Ureter (tissue), 1 donor: ENCODE data around the gene SNRPB. TPM values are rescaled to one million over a fixed set of nuclear protein-coding genes. Genes with fewer than 3 reads are reported as not detected.
"Not testable (repeated sequence)": the region's sequence is repeated elsewhere in the genome, so short reads cannot be mapped to it uniquely, and the experiment has no call there.

Experiments used
- DNase-seq: peaks from one replicate; pipeline ENCODE4 v3.0.0-alpha.2; 2020; ENCODE audit warnings: low spot score
- total RNA-seq: library from RNA; stranded (reverse); gene quantifications from one replicate; pipeline ENCODE4 v1.2.4, GENCODE V29; 2023
- donor health status: DM: yes; HTN: yes; CAD: no.

SNRPB gene
- 130 TPM for total RNA-seq

DNA sequence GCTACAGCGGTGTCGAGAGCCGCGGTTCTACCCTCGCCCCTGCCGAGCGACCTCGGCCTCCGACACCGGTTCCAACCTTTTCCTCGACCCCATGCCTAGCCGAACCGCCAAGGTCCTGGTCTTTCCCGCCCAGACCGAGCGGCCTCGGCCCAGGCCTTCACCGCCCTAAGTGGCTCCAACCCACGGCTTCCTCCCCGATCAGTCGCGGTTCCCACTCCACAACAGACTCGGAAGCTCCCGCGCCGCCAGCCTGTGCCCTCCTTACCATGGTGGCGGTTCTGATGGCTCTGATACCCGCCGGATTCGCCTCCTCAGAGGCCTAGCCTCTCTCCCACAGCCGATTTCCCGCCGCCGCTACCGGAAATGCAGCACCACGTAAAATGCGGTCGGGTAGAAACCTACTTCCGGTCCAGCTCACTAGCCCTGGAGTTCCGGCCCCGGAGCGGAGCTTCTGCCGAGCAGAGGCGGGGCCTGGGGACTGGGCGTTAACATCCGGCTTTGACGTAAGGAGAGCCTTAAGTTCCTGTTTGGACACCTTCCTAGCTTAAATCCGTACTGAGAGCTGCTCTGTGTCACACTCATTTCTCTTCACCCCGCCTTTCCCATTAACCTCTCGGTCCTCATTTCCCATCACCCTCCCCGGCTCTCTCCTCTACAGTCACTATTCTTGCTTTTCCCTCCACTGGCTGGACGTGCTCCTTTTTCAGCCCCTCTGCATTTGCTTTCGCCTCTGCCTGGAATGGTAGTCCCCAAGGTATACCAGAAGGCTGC is at the start of gene SNRPB:
TSS of gene SNRPB (minus strand) at position 367 of the 771 bp plus-strand sequence. CDS start at position 268, 99 bp downstream.
- peak; percentile 98 for DNase-seq

GRCh38 chr20:2519115-2519809 is 48.7 kb upstream of the SNRPB start:
- no peak for DNase-seq

- DNase-seq, result no peak
Observed at GRCh38 chr20:2518558-2518957, 48.0 kb upstream of the SNRPB start.

GRCh38 chr20:2518096-2518495 is 47.5 kb upstream of the SNRPB start:
- DNase-seq, result no peak

DNA sequence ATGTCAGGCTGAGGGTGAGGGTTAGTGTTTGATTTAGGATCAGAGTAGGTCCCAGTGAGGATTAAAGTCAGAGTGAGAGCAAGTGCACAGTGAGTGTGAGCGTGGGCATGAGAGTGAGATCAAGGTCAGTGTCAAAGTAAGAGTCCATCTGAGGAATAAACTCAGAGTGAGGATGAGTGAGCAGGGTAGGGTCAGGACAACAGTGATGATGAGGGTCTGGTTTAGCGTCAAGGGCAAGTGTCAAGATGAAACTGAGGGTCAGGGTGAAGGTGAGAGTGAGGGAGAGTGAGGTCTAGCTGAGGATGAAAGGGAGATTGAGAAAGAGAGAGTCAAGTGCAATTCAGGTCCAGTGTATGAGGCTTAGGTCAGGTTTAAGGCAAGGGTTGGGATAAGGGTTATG is 45.8 kb upstream of the SNRPB start:
- no peak for DNase-seq

DNA sequence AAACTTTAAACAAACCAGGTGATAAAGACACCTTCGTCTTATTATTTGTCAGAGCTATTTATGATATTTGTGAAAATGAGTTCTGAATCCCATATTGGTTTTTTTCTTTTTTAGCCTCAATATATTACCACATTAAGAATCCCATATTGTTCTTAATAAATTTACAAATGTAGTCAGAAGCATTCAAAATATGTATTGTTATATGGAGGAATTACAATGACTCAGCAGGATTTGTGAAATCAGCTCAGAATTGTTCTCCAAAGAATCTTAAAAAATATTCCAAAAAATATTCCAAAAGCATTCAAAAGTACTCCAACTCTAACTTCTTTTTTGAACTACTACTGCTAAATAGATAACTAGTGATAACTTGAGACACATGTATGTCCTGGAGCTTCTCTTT is 44.6 kb upstream of the SNRPB start:
- no peak for DNase-seq

DNA sequence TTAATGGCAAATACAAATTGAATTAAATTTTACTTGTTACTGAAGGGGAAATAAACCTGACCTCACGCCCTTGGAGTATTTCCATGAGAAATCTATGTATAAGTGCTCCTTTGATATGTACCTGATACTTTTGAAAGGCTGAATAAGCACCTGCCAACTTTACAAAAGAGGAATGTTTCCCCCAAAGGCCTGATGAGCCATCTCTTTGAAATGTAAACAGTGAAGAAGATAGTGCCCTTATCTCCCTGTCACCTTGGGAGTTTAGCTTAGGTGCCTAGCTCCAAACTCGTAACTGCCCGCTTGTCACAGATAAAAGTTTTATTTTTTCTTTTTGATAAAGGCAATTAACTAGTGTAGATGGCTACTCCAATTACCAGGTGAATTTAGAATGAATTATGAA is 39.2 kb upstream of the SNRPB start:
- DNase-seq, result no peak

- no peak for DNase-seq
Observed at GRCh38 chr20:2509468-2509781, 38.8 kb upstream of the SNRPB start.

DNA sequence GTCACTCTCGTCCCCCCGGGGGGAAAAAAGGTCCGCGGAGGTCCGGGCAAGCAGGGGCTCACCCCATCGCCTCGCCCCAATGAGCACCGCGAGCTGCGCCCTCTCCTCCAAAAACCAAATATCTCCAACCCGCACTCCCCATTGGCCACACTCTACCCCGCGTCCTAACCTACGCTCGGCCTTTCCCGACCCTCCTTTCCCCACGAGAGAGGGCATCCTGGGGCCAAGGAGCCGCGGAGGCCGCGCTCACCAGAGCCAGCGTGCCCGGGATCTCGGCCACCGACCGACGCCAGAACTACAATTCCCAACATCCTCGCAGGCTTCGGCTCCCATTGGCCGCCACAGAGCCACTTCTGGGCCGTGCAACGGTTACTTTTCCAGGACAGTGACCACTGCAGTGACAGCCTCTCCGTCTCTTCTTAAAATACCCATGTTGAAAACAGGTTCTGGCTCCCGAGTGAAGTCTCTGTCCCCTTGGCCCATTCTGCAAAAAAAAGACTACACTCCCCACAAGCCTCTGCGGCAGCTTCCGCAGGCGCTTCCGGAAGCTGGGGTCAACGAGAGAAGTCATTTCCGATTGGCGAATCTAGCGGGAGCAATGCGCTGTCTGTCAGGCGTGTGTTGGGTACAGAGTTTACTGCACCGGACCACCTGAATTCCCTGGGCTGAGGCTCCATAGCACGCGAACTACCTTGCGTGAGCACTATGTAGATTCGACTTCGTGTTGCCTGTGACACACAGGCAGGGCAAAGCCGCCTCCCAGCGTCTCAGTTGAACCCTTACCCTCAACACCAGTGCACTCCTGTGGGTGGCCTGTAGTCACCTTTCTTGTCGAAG is 38.3 kb upstream of the SNRPB start, which contains the start of gene ZNF343:
TSS of gene ZNF343 (minus strand) at position 285 of the 837 bp plus-strand sequence. CDS start 15,020 bp downstream, outside the sequence.
- DNase-seq, result peak; percentile 79

DNA sequence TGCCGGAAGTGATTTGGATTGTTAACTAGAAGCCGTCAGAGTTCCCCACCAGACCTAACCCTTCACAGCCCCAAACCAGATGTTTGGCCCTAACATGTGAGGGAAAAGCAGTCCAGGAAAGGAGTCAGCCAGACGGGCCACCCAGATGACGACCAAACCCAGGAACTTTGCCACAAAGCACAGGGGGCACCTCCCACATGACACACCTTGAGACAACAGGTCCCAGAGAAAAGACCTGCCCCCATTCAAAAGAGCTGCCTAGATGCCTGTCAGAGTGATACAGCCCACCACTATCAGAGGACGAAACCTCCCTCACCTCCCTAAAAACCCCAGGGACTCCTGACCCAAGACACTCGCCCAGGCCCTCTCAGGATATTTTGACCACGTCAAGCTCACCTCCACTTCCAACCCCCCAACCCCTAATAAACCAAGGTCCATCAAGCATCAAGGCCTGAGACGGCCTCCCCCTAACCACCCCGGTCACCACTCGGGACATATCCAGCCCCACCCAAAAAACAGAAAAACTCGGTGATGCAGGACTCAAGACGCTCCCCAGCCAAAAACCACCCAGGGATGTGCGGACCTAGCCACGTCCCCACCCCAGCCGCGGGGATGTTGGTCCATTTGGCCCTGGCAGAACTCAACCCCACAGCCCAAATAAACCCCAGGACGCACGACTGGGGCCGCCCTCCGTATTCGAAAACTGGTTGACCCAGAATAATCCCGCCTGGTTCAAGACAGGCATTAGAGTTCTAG is 37.5 kb upstream of the SNRPB start:
- DNase-seq, result no peak

- no peak for DNase-seq
Observed at GRCh38 chr20:2507464-2507863, 36.9 kb upstream of the SNRPB start.

GRCh38 chr20:2506426-2506825 is 35.8 kb upstream of the SNRPB start:
- not testable (repeated sequence) for DNase-seq

- not testable (repeated sequence) for DNase-seq
Observed at GRCh38 chr20:2504803-2505202, 34.2 kb upstream of the SNRPB start.

GRCh38 chr20:2502808-2503384 is 32.3 kb upstream of the SNRPB start:
- not testable (repeated sequence) for DNase-seq

- DNase-seq, result no peak
Observed at GRCh38 chr20:2485661-2486060, 15.1 kb upstream of the SNRPB start.

- DNase-seq, result no peak
Observed at GRCh38 chr20:2485080-2485479, 14.5 kb upstream of the SNRPB start.

DNA sequence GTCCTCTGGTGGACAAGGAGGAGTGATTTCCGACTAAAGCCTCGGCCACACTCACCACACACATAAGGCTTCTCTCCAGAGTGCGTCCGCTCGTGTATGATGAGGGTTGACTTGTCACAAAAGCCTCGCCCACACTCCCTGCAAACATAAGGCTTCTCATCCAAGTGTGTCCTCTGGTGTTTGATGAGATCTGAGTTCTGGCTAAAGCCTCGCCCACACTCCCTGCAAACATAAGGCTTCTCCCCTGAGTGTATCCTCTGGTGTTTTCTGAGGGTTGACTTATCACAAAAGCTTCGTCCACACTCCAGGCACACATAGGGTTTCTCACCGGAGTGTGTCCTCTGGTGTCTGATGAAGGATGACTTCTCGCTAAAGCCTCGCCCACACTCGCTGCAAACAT is 12.9 kb upstream of the SNRPB start:
- no peak for DNase-seq

DNA sequence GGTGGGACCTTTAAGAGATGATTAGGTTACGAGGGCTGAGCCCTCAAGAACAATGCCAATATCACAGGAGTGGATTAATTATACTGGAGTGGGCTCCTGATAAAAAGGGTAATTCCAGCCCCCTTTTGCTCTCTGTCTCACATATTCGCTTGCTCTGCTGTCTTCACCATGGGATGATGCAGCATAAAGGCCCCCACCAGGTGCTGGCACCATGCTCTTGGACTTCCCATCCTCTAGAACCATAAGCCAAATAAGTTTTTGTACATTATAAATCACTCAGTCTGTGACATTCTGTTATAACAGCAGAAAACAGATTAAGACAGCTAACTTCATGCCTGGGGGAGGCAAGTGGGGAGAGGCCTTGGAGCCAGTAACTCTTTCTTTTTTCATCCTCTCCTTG is 9.8 kb upstream of the SNRPB start:
- DNase-seq, result no peak

DNA sequence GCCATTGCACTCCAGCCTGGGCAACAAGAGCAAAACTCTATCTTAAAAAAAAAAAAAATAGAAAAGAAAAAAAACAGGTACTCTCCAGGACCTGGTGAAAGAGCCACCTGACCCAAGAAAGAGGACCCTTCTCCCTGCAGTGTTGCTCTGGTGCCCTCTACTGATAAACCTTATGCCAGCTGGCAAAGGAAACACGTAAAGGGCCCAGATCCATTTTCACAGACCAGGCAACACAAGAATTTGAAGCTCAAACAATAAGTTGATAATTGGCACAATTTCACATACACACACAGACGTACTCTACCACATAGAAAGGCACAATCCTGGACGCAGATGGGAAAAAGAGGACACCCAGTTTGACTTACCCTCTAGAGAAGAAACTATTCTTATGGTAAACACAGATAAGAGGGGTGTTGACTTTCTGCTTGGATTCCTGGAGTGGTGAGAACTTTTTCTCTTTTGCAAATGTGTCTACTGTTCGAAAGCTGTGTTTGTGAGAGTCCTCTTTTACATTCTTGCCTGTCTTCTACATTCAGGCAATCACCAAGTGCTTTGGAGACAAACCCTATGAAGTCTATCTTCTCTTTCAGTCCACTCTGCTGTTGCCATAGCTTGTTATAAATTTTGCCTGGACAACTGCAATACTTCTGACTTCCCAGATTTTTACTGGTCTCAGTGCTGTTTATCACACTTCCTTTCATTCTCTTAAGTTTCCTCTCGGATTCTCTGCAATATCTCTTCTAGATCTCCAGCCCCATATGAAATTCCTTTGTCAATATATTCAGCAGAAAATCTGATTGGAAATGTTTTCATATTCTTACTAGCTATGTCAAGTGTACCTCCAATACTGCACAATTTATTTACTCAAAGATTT is 6.4 kb upstream of the SNRPB start:
- no peak for DNase-seq
